Transverse colon (tissue), 4 donors: ENCODE measurements around the gene DARS1.

Experiments used
- CTCF ChIP-seq, 5 experiments: fragments of 200-600 bp in 3 of 5; fragments of 450-650 bp in 2 of 5; sonication (generic) in 3 of 5; IDR thresholded peaks; 1 replicate in 2 of 5; 2 replicates in 3 of 5; pipeline ENCODE4 v1.5.1; 2016 to 2017; ENCODE audit warnings: antibody characterized with exemption in 5 of 5, inconsistent platforms in 3 of 5, mild to moderate bottlenecking in 2 of 5, moderate library complexity in 1 of 5
- EP300 ChIP-seq: sonication (generic); formaldehyde crosslinking; IDR thresholded peaks from one replicate; pipeline ENCODE4 v1.6.1; 2017; ENCODE audit warnings: antibody characterized with exemption, low read depth
- POLR2A ChIP-seq: fragments of 450-650 bp; IDR thresholded peaks from one replicate; pipeline ENCODE4 v1.6.1; 2016; ENCODE audit warnings: antibody characterized with exemption, mild to moderate bottlenecking, moderate library complexity
- POLR2AphosphoS5 ChIP-seq, 3 donors: sonication (generic); formaldehyde crosslinking; IDR thresholded peaks; one replicate each; pipeline ENCODE4 v1.6.1; 2016; ENCODE audit warnings: antibody characterized with exemption in 3 of 3

- TF ChIP-seq CTCF (IDR thresholded peaks at IDR 0.05) (no peak), EP300 (no peak), POLR2A (no peak), POLR2AphosphoS5 (IDR thresholded peaks at IDR 0.05) (no peak)
Observed at GRCh38 chr2:135949451-135950234, 35.8 kb downstream of the DARS1 start.
